ENCODE data around the gene ZNF407. TPM values are rescaled to one million over a fixed set of nuclear protein-coding genes. Genes with fewer than 3 reads are reported as not detected.

ZNF407 gene
- total RNA-seq, 2 donors from 2014 or later: 16.5 to 22.1 TPM

DNA sequence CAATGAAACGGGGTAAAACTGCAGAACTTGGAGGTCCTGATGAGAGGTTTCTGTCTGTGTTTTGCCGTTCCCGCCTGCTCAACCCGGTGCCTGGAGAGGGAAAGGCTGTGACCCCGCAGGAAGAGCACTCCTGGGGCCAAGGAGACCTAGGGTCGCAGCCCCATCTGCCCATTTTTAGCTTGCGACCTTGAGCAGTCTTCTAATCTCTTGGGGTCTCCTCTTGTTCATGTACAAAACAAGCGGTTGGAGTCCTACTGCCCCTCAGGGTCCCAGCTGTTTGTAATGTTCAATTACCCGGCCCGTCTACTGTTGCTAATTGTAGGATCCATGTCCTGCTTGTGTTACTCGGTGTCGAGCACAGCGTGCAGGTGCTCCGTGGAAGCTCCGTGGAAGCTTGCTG lies 506.8 kb downstream of the ZNF407 start:
- H3K27ac Mint-ChIP-seq: no peak overlapping the region
- ATAC-seq (no peak), DNase-seq (ENCODE audit: low spot score in 2 of 2) (no peak)
- H3K9me3 Mint-ChIP-seq: peaks cover 6 to 12% of the 10 kb centered on the region in 2 donors
- peaks cover 7% of the 10 kb centered on the region in 2 donors for H3K36me3 Mint-ChIP-seq

DNA sequence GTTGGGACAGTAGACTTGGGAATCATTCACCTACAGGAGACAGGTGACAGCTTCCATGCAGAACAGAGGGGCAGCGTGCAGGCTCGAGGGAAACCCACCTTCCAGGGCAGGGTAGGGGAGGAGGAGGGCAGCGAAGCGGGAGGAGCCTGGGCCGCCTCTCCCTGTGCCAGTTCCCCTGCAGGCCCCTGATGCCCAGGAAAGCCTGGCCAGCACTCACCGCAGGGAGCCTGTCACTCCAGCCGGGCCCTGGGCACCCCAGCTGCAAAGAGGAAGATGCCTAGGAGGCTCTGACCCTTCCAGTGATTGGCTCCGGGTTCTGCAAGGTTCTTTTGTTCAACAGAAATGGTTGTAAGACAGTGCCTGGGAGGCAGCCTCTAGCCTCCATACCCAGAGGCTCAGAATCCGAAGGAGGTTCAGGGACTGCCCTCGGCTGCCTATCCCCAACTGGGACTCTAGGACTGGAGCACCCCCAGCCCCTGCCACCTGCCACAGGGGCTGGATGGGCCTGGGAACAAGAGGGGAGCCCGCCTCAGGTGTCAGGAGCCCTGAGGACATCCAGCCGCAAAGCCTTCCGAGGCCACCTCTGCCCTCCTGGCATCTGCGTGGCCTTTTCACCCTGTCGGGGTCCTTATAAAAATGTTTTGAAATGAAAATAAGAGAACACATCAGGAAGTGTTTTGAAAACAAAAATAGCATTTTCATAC lies 508.0 kb downstream of the ZNF407 start:
- Mint-ChIP-seq H3K27ac (no peak overlapping the region), H3K9me3 (peaks cover 6 to 7% of the 10 kb centered on the region in 2 donors), H3K36me3 (peaks cover 7% of the 10 kb centered on the region in 2 donors)
- no peak for ATAC-seq
- no peak for DNase-seq (ENCODE audit: low spot score in 2 of 2)

DNA sequence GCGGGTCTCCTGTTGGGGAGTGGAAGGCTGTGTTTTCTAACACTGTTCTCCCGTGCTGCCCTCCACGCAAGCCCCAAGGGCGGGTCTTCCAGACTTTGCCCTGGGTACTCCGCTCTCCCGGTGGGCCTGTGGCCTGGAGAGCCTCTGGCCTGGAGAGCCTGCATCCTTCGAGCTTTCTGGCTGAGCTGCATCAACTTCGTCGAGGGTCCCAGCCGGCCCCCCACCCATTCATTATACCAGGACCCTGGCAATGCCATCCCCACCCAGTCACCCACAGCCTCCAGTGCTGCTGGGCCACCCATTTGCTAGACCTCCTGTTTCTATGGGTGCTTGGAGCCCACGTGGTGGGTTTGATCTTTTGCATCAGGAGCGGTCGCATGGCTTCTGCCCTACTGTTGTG lies 509.1 kb downstream of the ZNF407 start:
- H3K36me3 Mint-ChIP-seq: peaks cover 4% of the 10 kb centered on the region in 2 donors
- no peak for ATAC-seq
- H3K9me3 Mint-ChIP-seq: peaks cover 3 to 4% of the 10 kb centered on the region in 2 donors
- H3K27ac Mint-ChIP-seq: no peak overlapping the region
- no peak for DNase-seq (ENCODE audit: low spot score in 2 of 2)

DNA sequence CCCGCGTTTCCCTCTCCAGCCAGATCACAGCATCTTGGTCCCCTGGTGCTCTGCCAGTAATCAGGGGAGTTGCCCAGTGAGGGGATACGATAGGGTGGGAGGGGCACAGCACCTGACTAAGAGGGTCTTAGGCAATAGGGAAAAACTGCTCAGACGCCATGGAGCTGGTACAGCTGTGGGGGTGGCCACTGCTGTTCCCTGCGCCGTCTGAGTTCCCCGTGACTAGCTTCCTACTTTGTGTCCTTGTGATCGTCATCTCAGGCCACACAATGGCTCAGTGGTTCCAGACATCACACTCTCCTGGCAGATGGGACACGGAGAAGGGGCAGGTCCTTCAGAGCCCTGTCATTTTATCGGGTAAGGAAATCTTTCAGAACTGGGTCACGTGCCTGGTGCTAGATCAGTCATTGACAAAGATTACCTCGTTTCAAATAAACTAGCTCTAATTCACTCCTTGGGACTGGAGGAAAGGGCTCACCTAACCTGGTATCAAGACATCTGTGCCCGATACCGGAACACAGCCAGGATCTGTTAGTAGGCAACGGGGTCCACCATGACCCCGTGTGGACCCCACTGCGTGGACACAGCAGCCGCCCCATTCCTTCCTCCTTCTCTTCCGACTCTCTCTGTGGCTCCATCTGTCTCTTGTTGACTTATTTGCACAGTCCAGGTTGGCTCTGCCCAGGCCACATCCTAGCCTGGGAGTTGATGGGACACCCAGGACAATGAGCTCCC lies 509.7 kb downstream of the ZNF407 start:
- DNase-seq (ENCODE audit: low spot score in 2 of 2) (no peak), ATAC-seq (no peak)
- H3K9me3 Mint-ChIP-seq: no peaks in the 10 kb centered on the region
- no peaks in the 10 kb centered on the region for H3K36me3 Mint-ChIP-seq
- H3K27ac Mint-ChIP-seq: no peak overlapping the region

- ATAC-seq: no peak
- H3K9me3 Mint-ChIP-seq: no peaks in the 10 kb centered on the region
- DNase-seq (ENCODE audit: low spot score in 2 of 2): peak in 1 of 2 donors; percentile 16
- H3K36me3 Mint-ChIP-seq: no peaks in the 10 kb centered on the region
- H3K27ac Mint-ChIP-seq: no peak overlapping the region
Measured at GRCh38 chr18:75107931-75108276, 510.2 kb downstream of the ZNF407 start.

- Mint-ChIP-seq H3K36me3 (no peaks in the 10 kb centered on the region), H3K9me3 (no peaks in the 10 kb centered on the region), H3K27ac (no peak overlapping the region)
- DNase-seq (ENCODE audit: low spot score in 2 of 2) (no peak), ATAC-seq (no peak)
Measured at GRCh38 chr18:75108579-75109318, 511.1 kb downstream of the ZNF407 start.

DNA sequence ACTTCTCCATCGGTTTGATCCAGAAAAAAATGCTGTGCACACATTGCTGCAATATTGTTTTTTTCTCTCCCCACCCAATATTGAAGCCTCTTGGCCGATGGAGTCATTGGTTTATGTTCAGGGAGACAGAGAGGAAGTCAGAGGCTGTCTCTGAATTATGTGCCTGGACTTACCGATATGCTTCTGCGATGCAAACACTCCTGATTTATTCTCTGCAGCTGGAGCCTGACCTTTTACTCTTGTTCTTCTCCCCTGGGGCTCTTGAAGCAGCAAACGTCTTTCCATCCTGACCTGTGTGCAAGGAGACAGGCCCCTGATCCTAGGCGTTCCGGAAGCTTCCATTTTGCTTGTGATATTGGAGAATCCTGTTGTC lies 511.6 kb downstream of the ZNF407 start:
- DNase-seq (ENCODE audit: low spot score in 2 of 2): no peak
- Mint-ChIP-seq H3K9me3 (no peaks in the 10 kb centered on the region), H3K36me3 (no peaks in the 10 kb centered on the region), H3K27ac (no peak overlapping the region)
- ATAC-seq: no peak

GRCh38 chr18:75109819-75110218 lies 512.1 kb downstream of the ZNF407 start:
- H3K9me3 Mint-ChIP-seq: no peaks in the 10 kb centered on the region
- DNase-seq (ENCODE audit: low spot score in 2 of 2) (no peak), ATAC-seq (no peak)
- no peaks in the 10 kb centered on the region for H3K36me3 Mint-ChIP-seq
- H3K27ac Mint-ChIP-seq: no peak overlapping the region

DNA sequence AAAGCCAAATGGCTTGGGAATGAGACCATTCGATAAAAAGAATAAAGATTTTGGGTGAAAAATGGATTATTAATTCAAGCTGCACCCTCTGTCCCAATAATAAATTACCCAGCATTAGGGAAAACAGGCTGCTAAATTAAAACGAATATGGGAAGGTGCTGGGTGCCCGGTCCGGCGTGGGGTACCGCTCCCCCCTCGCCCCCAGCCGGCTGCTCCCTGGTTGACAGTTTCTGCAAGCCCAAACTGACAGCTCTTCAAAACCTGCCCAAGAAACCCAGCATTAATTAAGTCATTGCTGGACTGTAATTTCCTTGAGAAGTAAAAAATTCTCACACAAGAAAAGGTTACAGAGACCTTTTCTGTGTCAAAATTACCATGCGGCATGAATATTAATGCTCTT lies 512.6 kb downstream of the ZNF407 start:
- Mint-ChIP-seq H3K36me3 (no peaks in the 10 kb centered on the region), H3K27ac (no peak overlapping the region), H3K9me3 (no peaks in the 10 kb centered on the region)
- ATAC-seq (no peak), DNase-seq (ENCODE audit: low spot score in 2 of 2) (no peak)

DNA sequence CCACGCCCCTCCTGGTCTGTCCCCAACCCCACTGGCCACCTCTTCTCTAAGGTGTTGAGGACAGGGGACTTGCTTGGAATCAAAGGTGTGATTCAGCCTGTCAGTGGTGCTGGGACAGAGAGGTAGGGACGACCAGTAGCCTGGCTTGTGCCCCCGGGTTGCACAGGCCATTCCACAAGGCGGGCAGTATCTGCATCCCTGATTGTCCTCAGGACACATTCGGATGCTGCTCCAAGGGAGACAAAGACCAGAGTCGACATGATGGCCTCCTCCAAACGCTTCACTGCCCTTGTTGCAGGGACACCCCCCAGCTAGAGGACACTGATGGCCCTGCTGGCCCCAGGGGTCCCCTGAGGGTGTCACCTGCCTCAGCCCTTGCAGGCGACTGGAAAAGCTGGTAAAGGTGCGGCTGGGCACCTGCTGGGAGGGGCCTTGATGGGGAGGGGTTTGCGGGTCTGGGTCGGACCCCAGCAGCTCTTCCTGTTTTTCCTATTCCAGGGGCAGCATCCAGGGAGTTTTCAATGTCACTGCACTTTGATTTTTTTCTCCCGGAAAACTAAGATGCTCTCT lies 513.3 kb downstream of the ZNF407 start:
- DNase-seq (ENCODE audit: low spot score in 2 of 2) (no peak), ATAC-seq (no peak)
- H3K9me3 Mint-ChIP-seq: no peaks in the 10 kb centered on the region
- H3K36me3 Mint-ChIP-seq: no peaks in the 10 kb centered on the region
- H3K27ac Mint-ChIP-seq: no peak overlapping the region

- ATAC-seq (no peak), DNase-seq (ENCODE audit: low spot score in 2 of 2) (no peak)
- no peaks in the 10 kb centered on the region for H3K9me3 Mint-ChIP-seq
- H3K27ac Mint-ChIP-seq: no peak overlapping the region
- H3K36me3 Mint-ChIP-seq: no peaks in the 10 kb centered on the region
Measured at GRCh38 chr18:75111760-75112159, 514.1 kb downstream of the ZNF407 start.

DNA sequence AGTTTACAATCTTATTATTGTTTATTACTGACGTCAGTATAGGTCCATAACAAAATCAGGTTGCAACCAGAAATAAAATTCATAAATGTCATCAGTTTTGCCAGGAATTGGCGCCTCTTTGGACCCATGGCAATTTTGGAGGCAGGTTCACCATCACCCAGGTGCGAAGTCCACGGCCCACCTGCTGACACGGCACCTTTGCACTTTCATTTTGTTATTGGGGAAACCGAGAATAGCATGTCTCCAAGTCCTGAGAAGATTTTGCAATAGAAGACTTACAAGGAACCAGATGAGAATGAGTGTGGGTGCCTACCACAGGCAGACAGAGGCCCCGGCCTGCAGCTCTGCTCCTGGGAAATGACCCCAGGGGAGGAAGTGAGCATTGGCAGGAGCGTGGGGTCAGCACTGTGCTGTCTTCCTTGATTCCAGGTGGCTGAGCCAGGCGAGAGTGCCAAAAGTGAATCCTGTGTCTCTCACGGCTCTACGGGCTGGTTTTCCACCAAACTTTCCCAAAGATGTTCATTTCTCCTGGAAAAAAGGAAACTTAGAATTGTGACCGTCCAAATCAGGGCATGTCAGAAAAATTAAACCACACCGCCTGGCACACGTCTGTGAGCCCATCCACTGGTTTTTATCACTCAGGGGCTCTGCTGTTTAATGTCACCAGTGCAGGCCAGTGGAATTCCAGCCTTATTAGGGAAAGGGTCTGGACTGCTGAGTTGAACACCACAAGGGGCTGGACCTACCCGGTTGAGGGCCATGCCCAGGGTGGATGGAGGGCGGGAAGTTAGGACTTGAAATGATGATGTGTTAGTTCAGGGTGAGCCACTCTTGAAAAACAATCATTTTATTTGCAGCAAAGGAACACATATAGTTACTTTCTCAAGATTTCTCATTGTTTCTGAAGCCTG lies 514.8 kb downstream of the ZNF407 start:
- DNase-seq (ENCODE audit: low spot score in 2 of 2) (no peak), ATAC-seq (no peak)
- H3K27ac Mint-ChIP-seq: no peak overlapping the region
- no peaks in the 10 kb centered on the region for H3K9me3 Mint-ChIP-seq
- H3K36me3 Mint-ChIP-seq: no peaks in the 10 kb centered on the region

DNA sequence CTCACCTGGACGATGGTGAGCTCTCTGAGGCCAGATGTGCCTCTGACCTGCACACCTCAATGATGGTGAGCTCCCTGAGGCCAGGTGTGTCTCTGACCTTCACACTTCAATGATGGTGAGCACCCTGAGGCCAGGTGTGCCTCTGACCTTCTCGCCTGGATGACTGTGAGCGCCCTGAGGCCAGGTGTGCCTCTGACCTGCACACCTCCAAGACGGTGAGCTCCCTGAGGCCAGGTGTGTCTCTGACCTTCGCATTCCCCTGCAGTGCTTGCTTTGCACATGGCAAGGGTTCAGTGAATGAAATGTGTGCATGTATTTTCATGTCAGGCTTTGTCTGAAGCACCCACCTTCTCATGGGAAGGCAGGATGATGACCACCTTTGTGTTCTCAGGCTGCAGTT lies 515.8 kb downstream of the ZNF407 start:
- ATAC-seq: no peak
- Mint-ChIP-seq H3K36me3 (no peaks in the 10 kb centered on the region), H3K9me3 (no peaks in the 10 kb centered on the region), H3K27ac (no peak overlapping the region)
- DNase-seq (ENCODE audit: low spot score in 2 of 2): no peak

- H3K27ac Mint-ChIP-seq: no peak overlapping the region
- no peak for DNase-seq (ENCODE audit: low spot score in 2 of 2)
- H3K36me3 Mint-ChIP-seq: no peaks in the 10 kb centered on the region
- no peak for ATAC-seq
- no peaks in the 10 kb centered on the region for H3K9me3 Mint-ChIP-seq
Measured at GRCh38 chr18:75114231-75114764, 516.6 kb downstream of the ZNF407 start.

Measured in activated naive CD4-positive, alpha-beta T cell treated with anti-CD3 and anti-CD28 coated beads, Interleukin-2, amount 50 U/mL, for 72 hours (primary cell).